ENCODE measurements around the gene KIF9. TPM values are rescaled to one million over a fixed set of nuclear protein-coding genes. Genes with fewer than 3 reads are reported as not detected.

Gene KIF9
- total RNA-seq, 1 experiment from 2014 or later: 7.1 TPM

- Histone ChIP-seq H3K4me3 (ENCODE audit: low read depth, low read length) (no peak overlapping the region), H3K27me3 (replicated peaks; ENCODE audit: control insufficient read depth, insufficient read depth, low read length) (no peaks in the 10 kb centered on the region), H3K36me3 (ENCODE audit: control insufficient read depth, insufficient read depth, low read length) (no peaks in the 10 kb centered on the region), H3K4me1 (no peaks in the 10 kb centered on the region), H3K9me3 (no peaks in the 10 kb centered on the region)
- peaks cover 5% of the 10 kb centered on the region for H3K4me1 Mint-ChIP-seq (ENCODE audit: low read depth, unreplicated experiment)
- no peak for DNase-seq
- no peak overlapping the region for H3K4me3 Mint-ChIP-seq (ENCODE audit: unreplicated experiment)
- no peaks in the 10 kb centered on the region for H3K9me3 Mint-ChIP-seq (ENCODE audit: unreplicated experiment)
- ChIA-PET CTCF (no interaction called here), POLR2A (interaction anchor here (0.6 kb wide), 1 partner anchor 338 kb away, joined by 3 read pairs; no protein-coding TSS in a partner anchor)
- H3K27ac Mint-ChIP-seq (ENCODE audit: unreplicated experiment): no peak overlapping the region
- no peaks in the 10 kb centered on the region for H3K27me3 Mint-ChIP-seq (ENCODE audit: insufficient read depth, unreplicated experiment)
- peaks cover 6% of the 10 kb centered on the region for H3K36me3 Mint-ChIP-seq (ENCODE audit: insufficient read depth, unreplicated experiment)
- intact Hi-C loops (cut with micrococcal nuclease; ENCODE audit: unreplicated experiment): no loop called here
- no peak for TF ChIP-seq CTCF (IDR thresholded peaks at IDR 0.05; ENCODE audit: insufficient read depth in 1 of 2, low read depth in 1 of 2, low read length in 1 of 2, severe bottlenecking in 1 of 2, unreplicated experiment in 1 of 2)
- no TSS peak for BruUV-seq (replicated peaks)
Observed at GRCh38 chr3:47315069-47315647, 32.6 kb upstream of the KIF9 start.

- no peak for DNase-seq
- Mint-ChIP-seq H3K4me1 (ENCODE audit: low read depth, unreplicated experiment) (peaks cover 5% of the 10 kb centered on the region), H3K4me3 (ENCODE audit: unreplicated experiment) (no peak overlapping the region), H3K36me3 (ENCODE audit: insufficient read depth, unreplicated experiment) (peaks cover 6% of the 10 kb centered on the region), H3K27me3 (ENCODE audit: insufficient read depth, unreplicated experiment) (no peaks in the 10 kb centered on the region), H3K9me3 (ENCODE audit: unreplicated experiment) (no peaks in the 10 kb centered on the region), H3K27ac (ENCODE audit: unreplicated experiment) (no peak overlapping the region)
- H3K36me3 ChIP-seq (ENCODE audit: control insufficient read depth, insufficient read depth, low read length): no peaks in the 10 kb centered on the region
- no peaks in the 10 kb centered on the region for H3K27me3 ChIP-seq (replicated peaks; ENCODE audit: control insufficient read depth, insufficient read depth, low read length)
- no peaks in the 10 kb centered on the region for H3K4me1 ChIP-seq
- H3K9me3 ChIP-seq: no peaks in the 10 kb centered on the region
- no TSS peak for BruUV-seq (replicated peaks)
- TF ChIP-seq CTCF (IDR thresholded peaks at IDR 0.05; ENCODE audit: insufficient read depth in 1 of 2, low read depth in 1 of 2, low read length in 1 of 2, severe bottlenecking in 1 of 2, unreplicated experiment in 1 of 2): no peak
- intact Hi-C loops (cut with micrococcal nuclease; ENCODE audit: unreplicated experiment): no loop called here
- CTCF ChIA-PET: no interaction called here
- POLR2A ChIA-PET: no interaction called here
- no peak overlapping the region for H3K4me3 ChIP-seq (ENCODE audit: low read depth, low read length)
Observed at GRCh38 chr3:47314056-47314764, 31.6 kb upstream of the KIF9 start.

GRCh38 chr3:47313341-47314055 is 30.9 kb upstream of the KIF9 start:
- H3K4me3 Mint-ChIP-seq (ENCODE audit: unreplicated experiment): no peak overlapping the region
- intact Hi-C loops (cut with micrococcal nuclease; ENCODE audit: unreplicated experiment): no loop called here
- H3K9me3 Mint-ChIP-seq (ENCODE audit: unreplicated experiment): no peaks in the 10 kb centered on the region
- H3K27ac Mint-ChIP-seq (ENCODE audit: unreplicated experiment): no peak overlapping the region
- peaks cover 5% of the 10 kb centered on the region for H3K4me1 Mint-ChIP-seq (ENCODE audit: low read depth, unreplicated experiment)
- no peaks in the 10 kb centered on the region for H3K27me3 Mint-ChIP-seq (ENCODE audit: insufficient read depth, unreplicated experiment)
- no peaks in the 10 kb centered on the region for H3K27me3 ChIP-seq (replicated peaks; ENCODE audit: control insufficient read depth, insufficient read depth, low read length)
- POLR2A ChIA-PET: no interaction called here
- no peaks in the 10 kb centered on the region for H3K9me3 ChIP-seq
- no peak for TF ChIP-seq CTCF (IDR thresholded peaks at IDR 0.05; ENCODE audit: insufficient read depth in 1 of 2, low read depth in 1 of 2, low read length in 1 of 2, severe bottlenecking in 1 of 2, unreplicated experiment in 1 of 2)
- CTCF ChIA-PET: no interaction called here
- BruUV-seq (replicated peaks): no TSS peak
- DNase-seq: no peak
- no peaks in the 10 kb centered on the region for H3K36me3 ChIP-seq (ENCODE audit: control insufficient read depth, insufficient read depth, low read length)
- H3K36me3 Mint-ChIP-seq (ENCODE audit: insufficient read depth, unreplicated experiment): peaks cover 6% of the 10 kb centered on the region
- no peak overlapping the region for H3K4me3 ChIP-seq (ENCODE audit: low read depth, low read length)
- H3K4me1 ChIP-seq: no peaks in the 10 kb centered on the region
